C4-2B (cell line): ENCODE measurements around the gene MAVS.

Experiments used
- CTCF ChIP-seq: fragments of 450-650 bp; conservative IDR thresholded peaks from 2 replicates; pipeline ENCODE4 v1.5.1; 2017; ENCODE audit warnings: mild to moderate bottlenecking
- ZFX ChIP-seq: fragments of 450-650 bp; IDR thresholded peaks from 2 replicates; pipeline ENCODE4 v1.6.1; 2017

- TF ChIP-seq CTCF (no peak), ZFX (no peak)
Observed at GRCh38 chr20:3865887-3866407, 19.3 kb downstream of the MAVS start.
